ENCODE results near the gene UQCC3. TPM values are rescaled to one million over a fixed set of nuclear protein-coding genes. Genes with fewer than 3 reads are reported as not detected.
A peak's percentile ranks its signal among the peaks of the same experiment; 100 is the strongest.
"Not testable (repeated sequence)": the region's sequence is repeated elsewhere in the genome, so short reads cannot be mapped to it uniquely, and the experiment has no call there.

UQCC3 gene
- total RNA-seq, 1 donor from 2014 or later = 11.4 TPM

GRCh38 chr11:62649486-62649885 is 22.0 kb upstream of the UQCC3 start:
- DNase-seq (ENCODE audit: low spot score) = no peak
- intact Hi-C loops (cut with micrococcal nuclease) = no loop called here
- Mint-ChIP-seq H3K27ac (no peak overlapping the region), H3K27me3 (ENCODE audit: insufficient read depth) (no peaks in the 10 kb centered on the region), H3K4me3 (no peak overlapping the region), H3K36me3 (ENCODE audit: low read depth) (peaks cover 14% of the 10 kb centered on the region), H3K9me3 (no peaks in the 10 kb centered on the region), H3K4me1 (ENCODE audit: low read depth) (peaks cover 40% of the 10 kb centered on the region)

- H3K27ac Mint-ChIP-seq; DNase-seq (ENCODE audit: low spot score); intact Hi-C loops (cut with micrococcal nuclease); H3K27me3 Mint-ChIP-seq (ENCODE audit: insufficient read depth); H3K4me3 Mint-ChIP-seq; H3K9me3 Mint-ChIP-seq: not testable (repeated sequence)
- peaks cover 38% of the 10 kb centered on the region for H3K4me1 Mint-ChIP-seq (ENCODE audit: low read depth)
- H3K36me3 Mint-ChIP-seq (ENCODE audit: low read depth) = peaks cover 11% of the 10 kb centered on the region
Observed at GRCh38 chr11:62650283-62650682, 21.2 kb upstream of the UQCC3 start.

DNA sequence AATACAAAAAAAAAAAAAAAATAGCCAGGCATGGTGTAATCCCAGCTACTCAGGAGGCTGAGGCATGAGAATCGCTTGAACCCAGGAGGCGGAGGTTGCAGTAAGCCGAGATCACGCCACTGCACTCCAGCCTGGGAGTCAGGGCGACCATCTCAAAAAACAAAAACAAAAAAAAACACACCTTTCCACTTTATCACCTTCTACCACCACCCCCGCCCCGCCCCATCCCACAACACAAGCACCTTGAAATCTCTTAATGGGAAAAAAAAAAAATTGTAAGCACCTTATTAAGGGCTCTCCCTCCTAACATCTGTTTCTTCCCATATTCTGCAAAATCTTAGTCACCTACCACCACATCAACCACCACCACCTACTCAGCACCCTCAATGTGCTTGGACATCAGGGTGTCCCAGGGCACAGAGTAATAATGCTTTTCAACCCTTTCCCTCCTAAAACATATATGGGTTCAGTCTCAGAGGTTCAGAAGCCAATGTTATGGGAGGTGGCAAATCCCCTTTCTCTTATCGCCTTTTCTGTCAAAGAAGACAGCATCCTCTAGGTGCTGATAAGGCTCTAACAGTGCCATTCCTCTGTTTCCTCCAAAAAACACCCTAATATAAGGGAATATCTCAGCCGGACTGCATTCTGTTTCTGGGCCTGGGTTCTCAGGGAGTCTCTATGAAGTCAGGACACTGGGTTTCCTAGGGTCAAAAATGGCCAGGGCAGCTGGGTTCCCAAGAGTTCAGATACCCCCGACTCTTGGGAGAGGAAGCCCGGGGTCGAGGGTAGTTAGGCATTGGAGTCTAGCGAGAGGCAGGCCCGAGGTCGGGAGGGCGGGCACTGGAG is 19.1 kb upstream of the UQCC3 start:
- no peaks in the 10 kb centered on the region for H3K27me3 Mint-ChIP-seq (ENCODE audit: insufficient read depth)
- H3K27ac Mint-ChIP-seq = peak overlapping the region; percentile 95
- intact Hi-C loops (cut with micrococcal nuclease) = loop anchor here (1.0 kb wide), 6 partner anchors 13 to 61 kb away; partner anchors contain the start of genes C11orf98, CSKMT, EML3 and TUT1
- H3K9me3 Mint-ChIP-seq = no peaks in the 10 kb centered on the region
- H3K4me3 Mint-ChIP-seq = peak overlapping the region; percentile 99
- H3K36me3 Mint-ChIP-seq (ENCODE audit: low read depth) = peaks cover 7% of the 10 kb centered on the region
- peaks cover 25% of the 10 kb centered on the region for H3K4me1 Mint-ChIP-seq (ENCODE audit: low read depth)
- no peak for DNase-seq (ENCODE audit: low spot score)

DNA sequence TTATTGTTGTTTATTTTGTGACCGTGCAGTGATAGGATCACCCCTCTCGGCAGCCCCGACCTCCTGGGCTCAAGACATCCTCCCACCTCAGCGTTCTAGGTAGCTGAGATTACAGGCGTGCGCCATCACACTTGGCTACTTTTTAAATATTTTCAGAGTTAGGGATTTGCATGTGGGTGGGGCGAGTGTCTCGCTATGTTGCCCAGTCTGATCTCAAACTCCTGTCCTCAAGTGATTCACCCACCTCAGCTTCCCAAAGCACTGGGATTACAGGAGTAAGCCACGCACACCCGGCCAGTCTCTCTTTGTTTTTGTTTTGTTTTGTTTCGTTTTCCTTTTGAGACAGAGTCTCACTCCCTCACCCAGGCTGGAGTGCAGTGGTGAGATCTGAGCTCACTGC is 17.2 kb upstream of the UQCC3 start:
- H3K9me3 Mint-ChIP-seq = no peaks in the 10 kb centered on the region
- no peak for DNase-seq (ENCODE audit: low spot score)
- peak overlapping the region; percentile 65 for H3K4me3 Mint-ChIP-seq
- no peaks in the 10 kb centered on the region for H3K27me3 Mint-ChIP-seq (ENCODE audit: insufficient read depth)
- peaks cover 4% of the 10 kb centered on the region for H3K36me3 Mint-ChIP-seq (ENCODE audit: low read depth)
- H3K27ac Mint-ChIP-seq = peak overlapping the region; percentile 68
- intact Hi-C loops (cut with micrococcal nuclease) = no loop called here
- peaks cover 25% of the 10 kb centered on the region for H3K4me1 Mint-ChIP-seq (ENCODE audit: low read depth)

DNA sequence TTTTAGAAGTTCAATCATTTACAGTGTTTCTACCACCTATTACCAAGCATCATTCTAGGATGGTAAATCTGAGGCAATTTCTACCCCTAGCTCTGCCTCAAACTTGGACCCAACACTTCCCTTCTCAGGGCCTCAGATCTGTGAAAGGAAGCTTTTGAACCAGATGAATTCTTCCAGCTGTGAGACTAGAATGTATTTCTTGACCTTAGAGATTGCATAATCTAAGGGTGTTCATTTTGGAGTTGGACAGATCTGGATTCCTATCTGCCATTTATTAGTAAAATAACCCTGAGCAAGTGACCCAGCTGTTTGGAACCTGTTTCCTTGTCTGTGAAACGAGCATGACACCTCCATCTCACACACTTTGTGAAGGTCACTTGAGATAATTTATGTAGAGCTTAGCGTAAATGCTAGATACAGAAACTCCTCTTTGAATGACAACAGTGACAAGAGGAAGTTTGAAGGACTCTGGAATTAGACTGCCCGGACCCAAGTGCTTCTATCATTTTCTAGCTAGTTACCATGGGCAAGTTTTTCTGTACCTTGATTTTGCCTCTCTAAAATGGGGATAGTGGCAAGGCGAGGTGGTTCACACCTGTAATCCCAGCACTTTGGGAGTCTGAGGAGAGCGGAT is 14.6 kb upstream of the UQCC3 start:
- H3K27me3 Mint-ChIP-seq (ENCODE audit: insufficient read depth) = no peaks in the 10 kb centered on the region
- H3K9me3 Mint-ChIP-seq = no peaks in the 10 kb centered on the region
- peaks cover 4% of the 10 kb centered on the region for H3K36me3 Mint-ChIP-seq (ENCODE audit: low read depth)
- peaks cover 22% of the 10 kb centered on the region for H3K4me1 Mint-ChIP-seq (ENCODE audit: low read depth)
- no peak overlapping the region for H3K27ac Mint-ChIP-seq
- DNase-seq (ENCODE audit: low spot score) = no peak
- intact Hi-C loops (cut with micrococcal nuclease) = no loop called here
- no peak overlapping the region for H3K4me3 Mint-ChIP-seq

- Mint-ChIP-seq H3K4me1 (ENCODE audit: low read depth) (peaks cover 27% of the 10 kb centered on the region), H3K4me3 (peak overlapping the region; percentile 98), H3K27me3 (ENCODE audit: insufficient read depth) (no peaks in the 10 kb centered on the region), H3K9me3 (no peaks in the 10 kb centered on the region), H3K27ac (peak overlapping the region; percentile 81), H3K36me3 (ENCODE audit: low read depth) (peaks cover 37% of the 10 kb centered on the region)
- intact Hi-C loops (cut with micrococcal nuclease) = loop anchor here (1.0 to 2.0 kb wide), 11 partner anchors 11 to 216 kb away; partner anchors contain the start of genes EML3, GANAB, HNRNPUL2 and INTS5
- peak; percentile 48 for DNase-seq (ENCODE audit: low spot score)
Observed at GRCh38 chr11:62664405-62665074, 6.9 kb upstream of the UQCC3 start.

DNA sequence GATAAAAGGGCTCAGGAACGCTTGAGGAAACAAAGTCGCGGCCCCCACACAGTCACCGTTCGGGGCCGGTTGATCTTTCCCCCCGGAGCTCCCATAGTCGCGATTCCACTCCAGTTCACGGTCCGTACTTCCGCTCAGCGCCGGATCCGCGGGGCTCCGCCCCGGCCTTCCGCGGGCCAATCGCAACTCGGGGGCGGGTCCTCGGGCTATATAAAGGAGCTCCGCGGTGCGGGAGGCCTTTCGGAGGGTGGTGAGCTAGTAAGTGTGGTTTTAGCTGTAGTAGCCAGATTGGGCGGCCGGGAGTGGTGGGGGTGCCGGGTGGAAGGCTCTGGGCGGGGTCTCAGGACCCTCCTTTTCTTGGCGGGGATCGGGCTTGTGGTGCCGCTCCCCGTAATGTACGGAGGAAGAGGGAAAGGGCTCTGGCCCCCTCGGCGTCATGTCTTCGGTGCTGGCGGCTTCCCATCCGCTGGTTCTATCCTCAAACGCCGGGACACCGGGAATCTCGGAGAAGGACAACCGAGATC is 6.3 kb upstream of the UQCC3 start, which contains the start of the genes C11orf98 and CSKMT:
Gene C11orf98, minus strand, starts transcription at position 136 of the 524 bp plus-strand sequence. Its CDS starts 41 bp downstream, at position 95.
Gene CSKMT, plus strand, starts transcription at position 238 of the 524 bp plus-strand sequence. CDS start 568 bp downstream, outside the sequence.
- peak within 1 kb of the TSS; percentile 98 for H3K4me3 Mint-ChIP-seq
- peaks cover 33% of the 10 kb centered on the region for H3K4me1 Mint-ChIP-seq (ENCODE audit: low read depth)
- intact Hi-C loops (cut with micrococcal nuclease) = loop anchor here (1.0 to 2.0 kb wide), 11 partner anchors 12 to 216 kb away; partner anchors contain the start of genes EML3, GANAB, HNRNPUL2 and INTS5

GRCh38 chr11:62665599-62666258 is 5.7 kb upstream of the UQCC3 start:
- Mint-ChIP-seq H3K9me3 (no peaks in the 10 kb centered on the region), H3K4me3 (peak overlapping the region; percentile 98), H3K27me3 (ENCODE audit: insufficient read depth) (no peaks in the 10 kb centered on the region), H3K4me1 (ENCODE audit: low read depth) (peaks cover 37% of the 10 kb centered on the region), H3K36me3 (ENCODE audit: low read depth) (peaks cover 37% of the 10 kb centered on the region), H3K27ac (peak overlapping the region; percentile 81)
- DNase-seq (ENCODE audit: low spot score) = no peak
- intact Hi-C loops (cut with micrococcal nuclease) = loop anchor here (1.0 to 2.0 kb wide), 11 partner anchors 12 to 215 kb away; partner anchors contain the start of genes EML3, GANAB, HNRNPUL2 and INTS5

More for the DNA sequence above, 6.3 kb upstream of the UQCC3 start, which contains the start of the genes C11orf98 and CSKMT:
- peak; percentile 97 for DNase-seq (ENCODE audit: low spot score)
- no peaks in the 10 kb centered on the region for H3K9me3 Mint-ChIP-seq
- peak within 1 kb of the TSS; percentile 81 for H3K27ac Mint-ChIP-seq
- H3K36me3 Mint-ChIP-seq (ENCODE audit: low read depth) = peaks cover 37% of the 10 kb centered on the region
- no peaks in the 10 kb centered on the region for H3K27me3 Mint-ChIP-seq (ENCODE audit: insufficient read depth)

DNA sequence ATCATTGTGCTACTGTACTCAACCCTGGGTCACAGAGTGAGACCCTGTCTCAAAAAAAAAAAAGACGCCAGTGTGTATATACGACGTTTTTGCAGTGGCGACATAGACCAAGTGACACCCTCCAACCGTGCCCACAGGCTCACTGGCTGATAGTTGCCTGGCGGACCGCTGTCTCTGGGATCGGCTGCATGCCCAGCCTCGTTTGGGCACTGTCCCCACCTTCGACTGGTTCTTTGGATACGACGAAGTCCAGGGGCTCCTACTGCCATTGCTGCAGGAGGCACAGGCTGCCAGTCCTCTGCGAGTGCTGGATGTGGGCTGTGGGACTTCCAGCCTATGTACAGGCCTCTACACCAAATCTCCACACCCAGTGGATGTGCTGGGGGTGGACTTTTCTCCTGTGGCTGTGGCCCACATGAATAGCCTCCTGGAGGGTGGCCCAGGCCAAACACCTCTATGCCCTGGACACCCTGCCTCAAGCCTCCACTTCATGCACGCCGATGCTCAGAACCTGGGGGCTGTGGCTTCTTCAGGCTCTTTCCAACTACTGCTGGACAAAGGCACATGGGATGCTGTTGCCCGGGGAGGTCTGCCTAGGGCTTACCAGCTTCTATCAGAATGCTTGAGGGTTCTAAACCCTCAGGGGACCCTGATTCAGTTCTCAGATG is 5.1 kb upstream of the UQCC3 start:
- no peak for DNase-seq (ENCODE audit: low spot score)
- Mint-ChIP-seq H3K27ac (peak overlapping the region; percentile 67), H3K4me3 (peak overlapping the region; percentile 98), H3K36me3 (ENCODE audit: low read depth) (peaks cover 37% of the 10 kb centered on the region), H3K4me1 (ENCODE audit: low read depth) (peaks cover 37% of the 10 kb centered on the region), H3K9me3 (no peaks in the 10 kb centered on the region), H3K27me3 (ENCODE audit: insufficient read depth) (no peaks in the 10 kb centered on the region)
- intact Hi-C loops (cut with micrococcal nuclease) = no loop called here

DNA sequence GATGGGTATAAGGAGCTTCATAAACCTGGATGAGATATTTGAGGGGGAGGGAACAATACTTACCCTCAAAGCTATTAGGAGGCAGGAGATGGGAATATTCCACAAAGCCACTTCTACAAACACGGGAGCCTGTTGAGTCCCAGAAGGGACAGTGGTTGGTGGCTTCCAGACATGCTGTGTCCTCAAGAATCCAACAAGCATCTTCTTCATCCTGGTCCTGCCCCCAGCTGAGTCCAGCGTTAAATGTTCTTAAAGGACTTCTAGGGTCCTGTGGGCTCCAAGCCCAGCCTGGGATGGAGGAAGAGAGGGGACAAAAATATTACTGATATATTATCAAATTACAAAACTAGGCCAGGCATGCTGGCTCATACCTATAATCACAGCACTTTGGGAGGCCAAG is 4.0 kb upstream of the UQCC3 start:
- Mint-ChIP-seq H3K27ac (peak overlapping the region; percentile 35), H3K9me3 (no peaks in the 10 kb centered on the region), H3K4me3 (peak overlapping the region; percentile 98), H3K36me3 (ENCODE audit: low read depth) (peaks cover 35% of the 10 kb centered on the region), H3K4me1 (ENCODE audit: low read depth) (peaks cover 36% of the 10 kb centered on the region), H3K27me3 (ENCODE audit: insufficient read depth) (no peaks in the 10 kb centered on the region)
- intact Hi-C loops (cut with micrococcal nuclease) = no loop called here
- DNase-seq (ENCODE audit: low spot score) = no peak

GRCh38 chr11:62669420-62670161 is 1.9 kb upstream of the UQCC3 start:
- peaks cover 33% of the 10 kb centered on the region for H3K4me1 Mint-ChIP-seq (ENCODE audit: low read depth)
- peak overlapping the region; percentile 97 for H3K4me3 Mint-ChIP-seq
- peaks cover 29% of the 10 kb centered on the region for H3K36me3 Mint-ChIP-seq (ENCODE audit: low read depth)

More at GRCh38 chr11:62669420-62670161, 1.9 kb upstream of the UQCC3 start:
- Mint-ChIP-seq H3K27ac (peak overlapping the region; percentile 98), H3K27me3 (ENCODE audit: insufficient read depth) (no peaks in the 10 kb centered on the region), H3K9me3 (no peaks in the 10 kb centered on the region)
- intact Hi-C loops (cut with micrococcal nuclease) = loop anchor here (2.0 to 10.0 kb wide), 2 partner anchors 171 to 245 kb away; no protein-coding TSS in a partner anchor
- no peak for DNase-seq (ENCODE audit: low spot score)
